GM19467 (cell line): Measurements from ENCODE around the gene RNASE4.
"Not testable (repeated sequence)": the region's sequence is repeated elsewhere in the genome, so short reads cannot be mapped to it uniquely, and the experiment has no call there.

Source experiments
- ATAC-seq: cut with Tn5 transposase; IDR thresholded peaks from one replicate; pipeline ENCODE4 v1.9.1; 2021; ENCODE audit warnings: mild to moderate bottlenecking, moderate library complexity; ENCODE audit not compliant: unreplicated experiment

Gene RNASE4

DNA sequence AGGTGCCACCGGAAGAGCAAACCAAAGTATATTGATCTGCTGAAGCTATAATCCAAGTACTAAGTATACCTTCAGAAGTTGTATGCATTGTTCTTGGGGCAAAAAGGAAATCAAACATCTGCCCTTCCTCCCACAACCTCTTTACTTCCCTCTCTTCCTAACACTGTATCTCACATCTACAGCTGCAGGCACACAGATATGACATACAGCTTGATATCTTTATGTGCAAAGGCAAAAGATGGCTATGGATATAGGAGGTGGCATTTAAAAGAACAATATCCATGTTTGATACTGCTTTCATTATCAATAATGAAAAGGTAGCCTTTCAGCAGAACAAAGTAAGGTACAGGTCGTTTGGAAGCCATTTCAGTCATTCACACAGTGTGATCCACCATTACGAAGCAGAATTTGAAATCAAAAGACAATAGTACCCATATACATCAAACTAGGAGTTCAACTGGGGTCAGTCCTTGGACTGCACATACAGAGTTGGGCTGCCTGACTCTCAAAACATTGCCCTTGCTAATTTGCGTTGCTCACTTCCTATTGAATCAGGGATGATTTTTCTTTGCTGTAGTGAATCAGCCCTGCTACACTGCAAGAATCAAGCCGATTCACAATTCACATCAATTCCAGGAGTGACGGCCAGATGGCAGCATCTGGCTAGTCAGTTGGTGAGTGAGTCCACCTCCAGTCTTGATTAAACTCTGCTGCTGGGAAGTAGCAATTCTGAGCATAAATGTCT is 13.1 kb downstream of the RNASE4 start:
- ATAC-seq: no peak

DNA sequence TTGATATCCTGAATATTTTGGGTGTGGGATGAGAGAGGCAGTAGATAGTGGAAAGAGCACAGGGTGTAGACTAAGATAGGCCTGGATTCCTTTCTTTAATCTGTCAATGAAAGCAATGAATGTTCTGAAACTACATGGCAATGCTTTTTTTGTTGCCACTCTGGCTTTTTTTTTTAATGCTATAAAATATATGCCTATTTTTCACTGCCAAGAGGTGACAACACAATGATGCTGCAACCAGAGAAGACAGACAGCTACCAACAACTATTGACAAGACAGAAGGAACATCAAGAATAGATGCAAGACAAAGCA is 13.6 kb downstream of the RNASE4 start:
- ATAC-seq: no peak

DNA sequence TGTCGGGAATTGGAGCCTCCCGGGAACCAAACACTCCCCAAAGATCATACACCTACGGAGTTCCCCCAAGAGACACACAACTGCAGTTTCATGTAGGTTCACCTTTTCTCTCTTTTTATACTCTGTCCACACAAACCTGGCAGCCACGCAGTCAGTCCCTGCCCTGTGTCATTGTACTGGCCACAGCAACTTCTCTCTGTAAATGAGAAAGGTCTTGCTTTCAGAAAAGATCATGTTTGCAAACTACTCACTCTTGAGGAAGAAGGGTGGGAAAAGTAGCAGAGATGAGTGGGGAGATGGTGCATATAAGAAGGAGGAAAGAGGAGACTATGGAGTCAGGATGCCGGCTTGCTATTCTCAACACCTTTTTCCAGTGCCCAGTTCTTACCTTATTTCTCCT is 14.6 kb downstream of the RNASE4 start:
- ATAC-seq: no peak

DNA sequence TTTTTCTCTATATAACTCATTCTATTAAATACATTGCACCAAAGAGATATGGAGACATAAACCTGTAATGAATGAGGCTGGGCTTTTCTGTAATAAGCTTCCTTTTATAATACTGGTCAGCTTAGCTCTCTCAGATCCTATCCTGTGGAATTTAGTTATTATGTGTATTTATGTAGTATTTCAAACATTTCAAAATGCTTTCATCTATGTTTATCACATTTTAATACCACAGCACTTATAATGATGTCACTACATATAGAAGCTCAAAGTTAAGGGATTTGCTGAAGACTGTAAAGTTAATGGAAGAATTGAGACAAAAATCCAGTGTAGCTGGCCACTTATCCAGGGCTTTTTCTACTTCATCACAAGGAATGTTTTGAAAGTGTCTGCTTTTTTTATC is 15.6 kb downstream of the RNASE4 start:
- no peak for ATAC-seq

DNA sequence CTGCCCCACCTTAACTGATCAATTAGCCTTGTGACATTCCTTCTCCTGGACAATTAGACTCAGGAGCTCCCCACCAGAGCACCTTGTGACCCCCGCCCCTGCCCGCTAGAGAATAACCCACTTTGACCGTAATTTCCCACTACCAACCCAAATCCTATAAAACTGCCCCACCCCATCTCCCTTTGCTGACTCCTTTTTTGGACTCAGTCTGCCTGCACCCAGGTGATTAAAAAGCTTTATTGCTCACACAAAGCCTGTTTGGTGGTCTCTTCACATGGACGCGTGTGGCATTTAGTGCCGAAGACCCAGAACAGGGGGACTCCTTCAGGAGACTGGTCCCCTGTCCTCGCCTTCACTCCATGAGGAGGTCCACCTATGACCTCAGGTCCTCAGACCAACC is 16.6 kb downstream of the RNASE4 start:
- not testable (repeated sequence) for ATAC-seq

DNA sequence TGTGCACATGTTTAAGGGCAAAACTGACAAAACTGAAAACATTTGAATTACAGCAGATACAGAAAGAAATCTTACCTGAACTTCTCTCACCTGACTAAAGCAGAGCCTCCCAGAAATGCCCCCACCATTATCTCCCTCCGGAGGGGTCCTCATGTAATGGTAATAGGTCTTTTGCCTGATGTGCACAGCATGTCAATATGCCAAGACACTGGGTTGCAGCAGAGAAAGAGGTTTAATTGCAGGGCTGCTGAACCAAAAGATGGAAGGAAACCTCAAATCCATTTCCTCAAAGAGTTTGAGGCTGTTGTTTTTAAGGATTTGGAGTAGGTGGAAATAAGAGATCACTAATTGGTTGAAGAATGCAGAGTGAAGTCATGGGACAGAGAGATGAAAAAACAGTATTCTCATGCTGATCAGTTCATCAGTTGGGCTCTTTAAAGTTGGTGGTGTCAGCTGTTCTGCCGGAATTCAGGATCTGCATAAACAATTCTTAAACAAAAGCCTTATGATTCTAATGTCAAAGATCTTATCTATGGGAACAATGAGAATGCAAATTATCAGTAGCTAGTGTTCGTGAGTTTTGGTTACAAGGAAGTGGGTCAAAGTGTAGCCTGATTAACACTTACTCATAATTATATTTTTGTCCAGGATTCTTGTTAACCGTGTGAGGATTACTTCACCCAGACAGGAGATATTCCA is 22.4 kb downstream of the RNASE4 start:
- ATAC-seq: no peak

DNA sequence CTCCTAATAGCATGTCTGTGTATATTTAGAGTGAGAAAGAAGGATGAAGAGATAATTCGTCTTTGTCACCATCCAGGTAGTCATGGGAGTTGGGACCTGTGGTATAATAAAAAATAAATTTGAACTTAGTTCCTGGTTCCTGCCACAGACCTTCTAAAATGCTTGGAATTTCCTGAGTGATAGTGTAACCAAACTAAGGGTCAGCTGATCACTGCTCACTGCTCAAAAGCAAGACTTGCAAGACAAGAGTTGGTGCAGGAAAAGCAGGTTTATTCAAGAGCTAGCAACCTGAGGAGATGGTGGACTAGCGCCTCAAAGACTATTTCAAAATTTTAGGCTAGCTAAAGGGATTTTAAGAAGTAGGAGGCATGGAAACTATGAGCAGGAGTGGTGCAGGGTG is 23.3 kb downstream of the RNASE4 start:
- no peak for ATAC-seq

DNA sequence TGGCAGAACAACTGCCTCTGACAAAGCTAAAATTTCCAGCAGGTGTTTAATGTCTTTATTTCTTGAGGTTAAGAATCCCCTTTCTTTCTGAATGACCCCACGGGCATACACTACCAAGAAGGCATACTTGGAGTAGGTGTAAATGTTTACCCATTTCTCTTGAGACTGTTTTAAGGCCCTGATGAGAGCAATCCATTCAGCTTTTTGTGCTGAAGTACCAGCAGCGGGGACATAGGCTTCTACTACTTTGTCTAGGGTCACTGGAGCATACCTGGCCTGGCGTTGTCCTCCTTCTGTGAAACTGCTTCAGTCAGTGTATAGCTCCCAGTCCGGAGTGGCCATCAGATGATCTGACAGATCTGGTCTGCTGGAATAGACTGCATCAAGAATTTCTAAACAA is 26.9 kb downstream of the RNASE4 start:
- no peak for ATAC-seq

DNA sequence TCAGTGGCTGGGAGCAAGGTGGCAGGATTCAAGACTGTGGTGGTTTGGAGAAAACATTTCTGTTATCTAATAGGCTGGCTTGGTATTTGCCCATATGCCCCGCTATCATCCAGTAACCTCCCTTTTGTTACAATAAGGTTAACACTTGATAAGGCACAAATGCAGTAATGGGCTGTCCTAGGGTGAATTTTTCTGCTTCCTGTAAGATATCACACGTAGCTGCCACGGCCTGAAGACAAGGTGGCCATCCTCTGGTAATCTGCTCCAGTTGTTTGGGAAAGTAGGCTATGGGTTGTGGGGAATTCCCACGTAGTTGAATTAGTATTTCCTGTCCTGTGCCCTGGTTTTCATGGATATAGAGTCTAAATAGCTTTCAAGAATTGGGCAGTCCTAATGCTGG is 27.3 kb downstream of the RNASE4 start:
- ATAC-seq: no peak

DNA sequence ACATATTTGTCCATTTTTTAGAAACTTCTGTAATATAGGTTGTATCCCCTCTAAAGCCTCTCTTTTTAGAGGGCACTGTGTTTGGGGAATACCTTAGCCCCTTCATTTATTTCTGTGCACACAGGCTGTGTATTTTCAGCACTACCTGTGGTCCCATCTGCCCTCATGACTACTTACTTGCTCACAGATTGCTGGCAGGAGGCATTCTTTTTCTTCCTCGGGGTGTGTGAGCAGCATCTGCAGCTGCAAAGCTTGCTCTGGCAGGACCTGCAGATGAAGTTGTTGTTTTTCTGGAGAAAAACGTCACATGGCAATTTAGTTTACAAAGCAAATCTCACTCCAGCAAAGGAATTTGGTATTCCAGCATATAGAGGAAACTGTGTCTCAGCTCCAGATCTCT is 28.5 kb downstream of the RNASE4 start:
- no peak for ATAC-seq

DNA sequence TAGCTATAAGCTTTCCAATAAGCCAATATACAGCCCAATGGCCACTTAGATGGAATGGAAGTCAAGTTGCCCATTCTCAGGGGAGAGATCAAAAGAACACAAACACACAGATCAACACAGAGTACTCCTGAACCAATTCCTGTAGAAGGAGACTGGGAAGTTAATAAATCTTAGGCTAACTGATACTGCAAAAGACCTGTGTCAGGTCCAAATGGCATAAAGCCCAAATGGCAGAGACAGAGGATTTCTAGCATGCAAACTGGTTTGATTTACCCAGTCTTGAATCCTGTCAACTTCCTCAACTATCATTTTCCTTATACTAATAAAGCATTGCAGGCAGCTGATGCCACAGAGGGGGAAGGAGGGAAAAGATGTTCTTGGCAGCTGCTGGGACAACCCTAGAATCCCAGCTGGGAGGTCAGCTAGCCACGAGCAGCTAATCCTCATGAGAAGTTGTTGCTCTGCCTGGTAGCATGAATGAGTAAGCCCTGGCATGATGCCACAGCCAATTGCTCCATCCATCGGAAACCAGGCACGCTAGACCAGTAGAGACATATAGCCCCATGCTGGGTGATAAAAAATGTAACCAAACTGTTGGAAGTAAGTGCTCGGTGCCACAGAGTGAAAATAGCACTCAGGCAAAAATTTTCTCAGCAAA is 30.4 kb downstream of the RNASE4 start:
- ATAC-seq: no peak

DNA sequence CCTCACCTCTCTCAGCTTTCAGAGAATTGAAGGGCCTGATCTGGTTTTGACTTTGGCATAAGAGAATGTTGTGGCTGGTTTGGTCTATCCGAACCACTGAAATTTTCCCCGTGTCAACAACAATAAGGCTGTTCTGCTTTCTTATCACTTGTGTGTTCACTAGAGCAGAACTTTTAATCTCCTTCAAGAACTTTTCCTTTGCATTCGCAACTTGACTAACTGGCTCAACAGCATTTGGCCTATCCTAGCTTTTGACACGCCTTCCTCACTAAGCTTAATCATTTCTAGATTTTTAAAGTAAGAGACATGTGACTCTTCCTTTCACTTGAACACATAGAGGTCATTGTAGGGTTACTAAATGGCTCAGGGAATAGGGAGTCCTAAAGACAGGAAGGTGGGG is 35.4 kb downstream of the RNASE4 start:
- no peak for ATAC-seq

DNA sequence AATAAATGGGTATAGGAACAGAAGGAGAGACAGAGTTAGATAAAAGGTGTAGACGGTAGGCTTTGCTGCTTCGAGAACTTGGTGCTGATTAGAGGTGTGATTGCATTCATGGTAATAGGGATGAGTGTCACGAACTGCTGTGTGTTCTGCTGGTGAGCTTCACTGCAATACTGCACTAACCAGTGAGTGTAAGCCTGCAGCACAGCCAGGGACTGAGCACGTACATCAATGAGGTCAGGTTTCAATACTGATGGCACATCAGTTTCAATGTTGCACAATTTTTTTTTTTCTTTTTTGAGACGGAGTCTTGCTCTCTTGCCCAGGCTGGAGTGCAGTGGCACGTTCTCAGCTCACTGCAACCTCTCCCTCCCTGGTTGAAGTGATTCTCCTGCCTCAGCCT is 36.4 kb downstream of the RNASE4 start:
- no peak for ATAC-seq

DNA sequence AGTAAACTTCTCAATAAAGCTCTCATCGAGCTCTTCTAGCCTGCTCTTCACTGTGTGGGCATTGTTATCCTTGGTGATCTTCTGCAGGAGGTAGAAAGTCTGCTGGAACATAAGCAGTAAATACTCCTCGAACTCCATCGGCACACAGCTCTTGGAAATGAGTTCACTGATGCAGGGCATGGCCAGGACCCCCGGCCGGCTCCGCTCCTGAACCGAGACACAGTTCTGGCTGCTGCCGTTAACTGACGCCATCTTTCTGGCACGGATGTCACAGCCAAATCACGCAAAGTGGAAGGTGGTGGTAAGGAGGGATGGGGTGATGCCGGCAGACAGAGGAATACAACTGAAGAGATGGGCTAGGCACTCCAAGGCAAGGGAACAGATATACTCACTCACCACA is 37.7 kb downstream of the RNASE4 start:
- no peak for ATAC-seq

DNA sequence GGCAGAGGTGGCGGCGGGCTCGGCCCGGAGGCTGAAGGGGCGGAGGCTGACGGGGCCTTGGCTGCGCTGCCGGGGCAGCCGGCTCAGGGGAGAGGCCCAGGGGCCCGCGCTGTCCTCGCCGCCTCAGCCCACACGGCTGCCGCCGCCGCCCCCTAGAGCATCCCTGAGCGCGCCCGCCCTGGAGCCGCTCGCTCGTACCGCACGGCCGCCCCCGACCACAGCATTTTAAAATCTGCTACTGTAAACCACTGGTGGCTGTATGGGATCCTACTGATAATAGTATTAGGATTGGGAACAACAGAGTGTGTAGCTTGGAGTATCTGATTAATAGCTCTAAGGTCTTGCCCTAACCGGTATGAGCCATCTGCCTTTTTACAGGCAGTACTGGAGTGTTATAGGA is 39.1 kb downstream of the RNASE4 start:
- ATAC-seq: no peak

DNA sequence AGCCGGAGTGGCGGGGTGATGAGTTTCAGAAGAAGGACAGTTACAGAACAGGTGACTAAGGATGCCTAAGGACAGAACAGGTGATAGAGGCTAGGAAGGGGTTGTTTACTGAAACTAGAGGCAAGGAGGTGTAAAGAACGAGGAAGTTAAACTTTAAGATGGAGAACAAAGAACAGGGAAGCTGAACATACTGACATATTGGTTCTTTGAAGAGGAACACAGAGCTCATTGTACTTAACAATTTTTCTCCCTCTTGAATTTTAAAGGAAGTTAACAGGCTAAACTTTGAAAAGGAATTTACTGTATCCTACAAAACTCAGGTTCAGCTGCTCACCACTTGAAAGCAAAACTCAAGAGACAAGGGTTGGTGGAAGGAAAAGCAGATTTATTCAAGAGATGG is 41.8 kb downstream of the RNASE4 start:
- ATAC-seq: not testable (repeated sequence)

DNA sequence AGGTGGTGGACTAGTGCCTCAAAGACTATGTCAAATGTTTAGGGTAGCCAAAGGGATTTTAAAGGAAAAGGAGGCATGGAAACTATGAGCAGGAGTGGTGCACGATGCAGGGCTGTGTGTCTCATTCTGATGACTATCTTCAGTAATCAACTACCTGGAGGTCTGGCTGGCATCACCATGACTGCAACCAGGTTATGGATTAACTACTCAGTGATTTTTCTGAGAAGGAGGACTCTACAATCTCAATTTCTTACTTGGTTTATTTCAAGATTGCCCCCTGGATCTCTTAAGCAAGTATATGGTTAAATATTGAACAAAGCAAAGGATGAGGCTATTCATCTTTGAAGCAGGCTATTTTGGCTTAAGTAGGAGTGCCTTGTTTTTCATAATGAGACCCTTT is 42.2 kb downstream of the RNASE4 start:
- ATAC-seq: no peak

DNA sequence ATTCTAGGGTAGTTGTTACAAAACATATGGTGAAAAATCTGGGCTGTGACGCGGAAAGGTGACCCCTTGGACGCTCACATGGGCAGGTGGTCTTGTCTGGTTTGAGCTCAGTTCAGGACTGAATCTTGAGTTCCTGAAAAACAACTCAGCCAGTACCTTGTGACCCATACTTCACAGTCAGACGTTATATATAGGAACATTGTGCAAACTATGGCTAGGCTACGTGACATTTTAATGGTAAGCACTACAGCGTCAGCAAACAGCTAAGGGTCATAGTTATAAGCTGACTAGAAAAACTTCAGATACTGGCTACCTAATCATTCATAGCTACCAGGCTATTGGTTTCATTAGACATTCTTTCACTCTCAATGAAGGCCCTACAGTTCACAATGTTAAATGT is 46.5 kb downstream of the RNASE4 start:
- no peak for ATAC-seq

DNA sequence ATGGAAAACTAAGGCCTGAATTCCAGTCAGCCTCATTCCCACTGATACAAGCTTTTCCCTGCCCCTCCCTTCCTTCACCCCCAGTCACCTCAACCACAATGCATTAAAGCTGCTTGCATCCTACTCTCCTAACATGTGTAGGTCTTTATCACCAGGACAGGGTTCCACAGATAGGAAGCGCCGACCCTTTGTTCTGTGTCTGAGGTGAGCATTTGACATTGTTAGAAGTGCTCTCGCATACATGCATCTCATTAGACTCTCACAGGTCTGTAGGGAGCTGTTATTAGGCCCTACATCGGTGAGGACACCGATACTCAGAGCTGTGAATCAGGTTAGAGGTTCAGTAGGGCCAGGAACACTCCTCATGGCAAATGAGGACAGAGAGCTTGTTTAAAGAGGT is 48.1 kb downstream of the RNASE4 start:
- no peak for ATAC-seq

DNA sequence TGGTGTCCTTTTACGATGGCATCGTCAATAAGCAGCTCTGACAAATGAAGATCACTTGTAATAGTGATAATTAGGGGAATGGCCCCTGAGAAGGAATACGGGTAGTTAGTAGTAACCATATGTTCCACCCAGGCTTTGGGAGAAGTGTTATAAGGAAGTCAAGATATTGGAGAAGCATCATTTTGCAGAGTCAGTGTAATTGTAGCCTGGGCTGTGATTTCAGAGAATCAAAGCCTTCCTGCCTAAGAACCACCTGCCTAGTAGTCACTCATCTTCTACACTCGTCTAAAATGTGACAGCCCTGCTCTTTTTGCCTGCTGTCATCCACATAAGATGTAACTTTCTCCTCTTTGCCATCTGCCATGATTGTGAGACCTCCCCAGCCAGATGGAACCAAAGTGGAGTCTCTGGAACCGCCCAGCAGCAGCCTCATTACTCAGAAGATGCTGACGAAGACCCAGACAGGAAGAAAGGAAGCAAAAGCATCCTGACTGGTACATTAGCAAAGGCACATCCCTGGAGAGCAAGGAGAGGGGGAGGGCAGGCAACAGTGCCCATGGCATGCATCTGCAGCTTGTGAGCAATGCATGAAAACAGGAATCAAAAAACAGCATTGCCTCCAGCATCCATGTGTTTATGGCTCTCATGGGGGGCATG is 48.7 kb downstream of the RNASE4 start:
- no peak for ATAC-seq

DNA sequence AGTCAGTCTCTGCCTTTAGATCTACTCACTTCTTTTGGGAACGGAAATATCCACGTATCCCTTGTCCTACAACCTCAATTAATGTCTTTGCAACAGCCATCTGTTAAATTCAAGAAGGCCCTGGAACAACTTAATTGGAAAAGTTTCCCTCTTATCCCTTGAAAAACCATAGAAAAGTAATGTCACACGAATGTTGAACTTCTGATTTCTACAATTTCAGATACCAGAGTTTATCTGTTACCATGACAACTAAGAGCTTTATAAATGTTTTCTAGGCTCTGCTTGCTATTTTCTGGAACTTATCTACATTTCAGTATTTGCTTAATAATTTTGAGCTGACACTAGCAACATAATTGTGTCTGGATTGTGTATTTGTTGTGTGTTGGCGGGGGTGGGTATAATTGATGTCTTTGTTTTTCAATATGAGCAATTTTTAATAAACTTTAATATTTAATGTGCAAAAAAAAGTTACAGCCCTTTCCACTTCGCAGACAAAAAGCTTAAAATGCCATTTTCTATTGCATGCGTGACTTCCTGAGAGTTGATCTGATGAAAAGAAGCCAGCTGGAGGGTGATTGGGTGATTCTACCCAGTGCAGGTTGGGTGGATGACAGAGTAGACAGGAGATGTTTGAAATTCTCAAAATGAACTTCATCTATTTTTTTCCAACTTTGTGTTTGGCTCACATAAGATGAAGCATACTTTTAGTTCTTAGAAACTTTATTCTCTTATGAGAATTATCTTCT is 49.5 kb downstream of the RNASE4 start:
- no peak for ATAC-seq
